MG63 (cell line): ENCODE data around the gene KLHL6. TPM values are rescaled to one million over a fixed set of nuclear protein-coding genes. Genes with fewer than 3 reads are reported as not detected.
A peak's percentile ranks its signal among the peaks of the same experiment; 100 is the strongest.
"Not testable (repeated sequence)": the region's sequence is repeated elsewhere in the genome, so short reads cannot be mapped to it uniquely, and the experiment has no call there.

Experiments
- DNase-seq: peaks from one replicate; pipeline ENCODE4 v3.0.0-alpha.2; 2020
- H3K27me3 ChIP-seq: fragments of 250-450 bp; sonication (Bioruptor Pico); 2 replicates; pipeline ENCODE4 v1.5.1; 2020; ENCODE audit warnings: mild to moderate bottlenecking, moderate library complexity
- H3K36me3 ChIP-seq: fragments of 250-450 bp; sonication (Bioruptor Pico); 2 replicates; pipeline ENCODE4 v1.5.1; 2020; ENCODE audit warnings: mild to moderate bottlenecking, moderate library complexity
- H3K4me3 ChIP-seq: fragments of 250-450 bp; sonication (Bioruptor Pico); 2 replicates; pipeline ENCODE4 v1.5.1; 2020; ENCODE audit warnings: mild to moderate bottlenecking, moderate library complexity
- H3K9me3 ChIP-seq: fragments of 250-450 bp; sonication (Bioruptor Pico); 2 replicates; pipeline ENCODE4 v1.5.1; 2020; ENCODE audit warnings: mild to moderate bottlenecking, moderate library complexity
- total RNA-seq: library from RNA; depleted of rRNA; stranded (reverse); fragments of >200 nt; shearing (Covaris generic); gene quantifications from 2 replicates; pipeline ENCODE4 v1.2.3, GENCODE V29; 2014; ENCODE audit warnings: low replicate concordance

Gene KLHL6
- total RNA-seq, 1 experiment from 2014 or later, result not detected

- H3K9me3 ChIP-seq, result no peaks in the 10 kb centered on the region
- H3K4me3 ChIP-seq, result no peak overlapping the region
- no peaks in the 10 kb centered on the region for H3K27me3 ChIP-seq
- DNase-seq, result no peak
- no peaks in the 10 kb centered on the region for H3K36me3 ChIP-seq
Observed at GRCh38 chr3:183488343-183488742, 67.2 kb downstream of the KLHL6 start.

GRCh38 chr3:183487896-183488295, 67.6 kb downstream of the KLHL6 start:
- Histone ChIP-seq H3K36me3 (no peaks in the 10 kb centered on the region), H3K9me3 (no peaks in the 10 kb centered on the region), H3K27me3 (no peaks in the 10 kb centered on the region), H3K4me3 (no peak overlapping the region)
- DNase-seq, result no peak

GRCh38 chr3:183487016-183487415, 68.5 kb downstream of the KLHL6 start:
- Histone ChIP-seq H3K9me3 (no peaks in the 10 kb centered on the region), H3K4me3 (no peak overlapping the region), H3K27me3 (no peaks in the 10 kb centered on the region), H3K36me3 (no peaks in the 10 kb centered on the region)
- no peak for DNase-seq

- H3K9me3 ChIP-seq, result no peaks in the 10 kb centered on the region
- no peak overlapping the region for H3K4me3 ChIP-seq
- DNase-seq, result no peak
- H3K36me3 ChIP-seq, result no peaks in the 10 kb centered on the region
- no peaks in the 10 kb centered on the region for H3K27me3 ChIP-seq
Observed at GRCh38 chr3:183486472-183486871, 69.0 kb downstream of the KLHL6 start.

- Histone ChIP-seq H3K4me3 (no peak overlapping the region), H3K36me3 (no peaks in the 10 kb centered on the region), H3K27me3 (no peaks in the 10 kb centered on the region), H3K9me3 (no peaks in the 10 kb centered on the region)
- no peak for DNase-seq
Observed at GRCh38 chr3:183485585-183485984, 69.9 kb downstream of the KLHL6 start.

GRCh38 chr3:183485093-183485492, 70.4 kb downstream of the KLHL6 start:
- Histone ChIP-seq H3K27me3 (no peaks in the 10 kb centered on the region), H3K9me3 (no peaks in the 10 kb centered on the region), H3K4me3 (no peak overlapping the region), H3K36me3 (no peaks in the 10 kb centered on the region)
- DNase-seq, result no peak

GRCh38 chr3:183484431-183485075, 71.0 kb downstream of the KLHL6 start:
- DNase-seq, result no peak
- no peak overlapping the region for H3K4me3 ChIP-seq
- H3K9me3 ChIP-seq, result no peaks in the 10 kb centered on the region
- no peaks in the 10 kb centered on the region for H3K27me3 ChIP-seq
- H3K36me3 ChIP-seq, result no peaks in the 10 kb centered on the region

GRCh38 chr3:183481582-183481981, 73.9 kb downstream of the KLHL6 start:
- peak; percentile 22 for DNase-seq
- Histone ChIP-seq H3K9me3 (no peaks in the 10 kb centered on the region), H3K27me3 (peaks cover 2% of the 10 kb centered on the region; the same call in 1 of the 2 replicates), H3K4me3 (no peak overlapping the region), H3K36me3 (no peaks in the 10 kb centered on the region)

GRCh38 chr3:183478501-183478900, 77.0 kb downstream of the KLHL6 start:
- no peak for DNase-seq
- Histone ChIP-seq H3K27me3 (peaks cover 5% of the 10 kb centered on the region; the same call in 1 of the 2 replicates), H3K9me3 (no peaks in the 10 kb centered on the region), H3K4me3 (no peak overlapping the region), H3K36me3 (no peaks in the 10 kb centered on the region)

GRCh38 chr3:183477801-183478456, 77.6 kb downstream of the KLHL6 start:
- Histone ChIP-seq H3K27me3 (peaks cover 5% of the 10 kb centered on the region; the same call in 1 of the 2 replicates), H3K4me3 (no peak overlapping the region), H3K36me3 (no peaks in the 10 kb centered on the region), H3K9me3 (no peaks in the 10 kb centered on the region)
- no peak for DNase-seq

GRCh38 chr3:183475764-183476162, 79.7 kb downstream of the KLHL6 start:
- not testable (repeated sequence) for H3K9me3 ChIP-seq, DNase-seq, H3K4me3 ChIP-seq, H3K36me3 ChIP-seq, H3K27me3 ChIP-seq

- Histone ChIP-seq H3K36me3 (no peaks in the 10 kb centered on the region), H3K27me3 (peaks cover 5% of the 10 kb centered on the region; the same call in 1 of the 2 replicates), H3K9me3 (no peaks in the 10 kb centered on the region), H3K4me3 (no peak overlapping the region)
- no peak for DNase-seq
Observed at GRCh38 chr3:183475016-183475763, 80.3 kb downstream of the KLHL6 start.

GRCh38 chr3:183473969-183474368, 81.5 kb downstream of the KLHL6 start:
- no peak for DNase-seq
- Histone ChIP-seq H3K36me3 (no peaks in the 10 kb centered on the region), H3K27me3 (peaks cover 5% of the 10 kb centered on the region; the same call in 1 of the 2 replicates), H3K9me3 (no peaks in the 10 kb centered on the region), H3K4me3 (no peak overlapping the region)

GRCh38 chr3:183472155-183472554, 83.4 kb downstream of the KLHL6 start:
- no peaks in the 10 kb centered on the region for H3K36me3 ChIP-seq
- no peak overlapping the region for H3K4me3 ChIP-seq
- H3K27me3 ChIP-seq, result peaks cover 5% of the 10 kb centered on the region; the same call in 1 of the 2 replicates
- DNase-seq, result no peak
- no peaks in the 10 kb centered on the region for H3K9me3 ChIP-seq

- no peak for DNase-seq
- no peaks in the 10 kb centered on the region for H3K36me3 ChIP-seq
- H3K27me3 ChIP-seq, result 0 out of 2 replicates have a peak, but pooled peaks cover 2% of the 10 kb centered on the region
- no peak overlapping the region for H3K4me3 ChIP-seq
- H3K9me3 ChIP-seq, result no peaks in the 10 kb centered on the region
Observed at GRCh38 chr3:183468424-183468823, 87.1 kb downstream of the KLHL6 start.

- Histone ChIP-seq H3K9me3 (no peaks in the 10 kb centered on the region), H3K36me3 (no peaks in the 10 kb centered on the region), H3K4me3 (no peak overlapping the region), H3K27me3 (0 out of 2 replicates have a peak, but pooled peaks cover 2% of the 10 kb centered on the region)
- no peak for DNase-seq
Observed at GRCh38 chr3:183466575-183466974, 88.9 kb downstream of the KLHL6 start.

GRCh38 chr3:183465710-183466109, 89.8 kb downstream of the KLHL6 start:
- H3K9me3 ChIP-seq, H3K36me3 ChIP-seq, DNase-seq, H3K4me3 ChIP-seq, H3K27me3 ChIP-seq: not testable (repeated sequence)
